ENCODE data around the gene APOLD1.

APOLD1 gene

GRCh38 chr12:12821975-12822374 lies 36.5 kb downstream of the APOLD1 start:
- no peak for TF ChIP-seq CTCF (IDR thresholded peaks at IDR 0.05; ENCODE audit: low read depth, low read length)
- no peak overlapping the region for H3K4me3 ChIP-seq (ENCODE audit: low read depth, low read length)
- H3K27me3 ChIP-seq (ENCODE audit: insufficient read depth, low read depth, severe bottlenecking): no peaks in the 10 kb centered on the region
- no peak for DNase-seq
- no peak overlapping the region for H3K27ac ChIP-seq
- H3K36me3 ChIP-seq: peaks cover 65% of the 10 kb centered on the region
- no peaks in the 10 kb centered on the region for H3K9me3 ChIP-seq (ENCODE audit: severe bottlenecking)

- TF ChIP-seq CTCF (IDR thresholded peaks at IDR 0.05; ENCODE audit: low read depth, low read length): no peak
- DNase-seq: no peak
- H3K27ac ChIP-seq: no peak overlapping the region
- H3K36me3 ChIP-seq: peaks cover 68% of the 10 kb centered on the region
- no peaks in the 10 kb centered on the region for H3K9me3 ChIP-seq (ENCODE audit: severe bottlenecking)
- H3K27me3 ChIP-seq (ENCODE audit: insufficient read depth, low read depth, severe bottlenecking): no peaks in the 10 kb centered on the region
- H3K4me3 ChIP-seq (ENCODE audit: low read depth, low read length): no peak overlapping the region
Measured at GRCh38 chr12:12822886-12823285, 37.4 kb downstream of the APOLD1 start.

DNA sequence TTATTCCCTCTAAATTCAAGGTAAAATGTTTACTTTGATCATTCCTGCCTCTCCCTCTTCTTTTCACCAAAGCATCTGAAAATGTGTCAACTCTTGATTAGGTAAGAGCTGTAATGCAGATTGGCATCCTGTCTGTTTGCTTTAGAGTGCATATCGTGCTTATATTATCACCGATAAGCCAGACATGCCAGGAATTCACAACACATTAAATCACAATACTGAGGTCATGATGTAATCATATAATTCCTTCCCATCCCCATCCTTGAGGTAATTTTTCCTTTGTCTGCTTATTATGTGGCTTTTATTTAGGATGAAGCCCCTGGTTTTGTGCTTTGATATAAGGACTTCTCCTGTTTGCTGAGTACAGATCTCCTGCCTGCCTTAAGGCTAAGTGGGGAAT lies 37.8 kb downstream of the APOLD1 start:
- no peak overlapping the region for H3K4me3 ChIP-seq (ENCODE audit: low read depth, low read length)
- H3K27ac ChIP-seq: no peak overlapping the region
- no peak for DNase-seq
- no peaks in the 10 kb centered on the region for H3K27me3 ChIP-seq (ENCODE audit: insufficient read depth, low read depth, severe bottlenecking)
- peaks cover 72% of the 10 kb centered on the region for H3K36me3 ChIP-seq
- H3K9me3 ChIP-seq (ENCODE audit: severe bottlenecking): no peaks in the 10 kb centered on the region
- TF ChIP-seq CTCF (IDR thresholded peaks at IDR 0.05; ENCODE audit: low read depth, low read length): no peak

DNA sequence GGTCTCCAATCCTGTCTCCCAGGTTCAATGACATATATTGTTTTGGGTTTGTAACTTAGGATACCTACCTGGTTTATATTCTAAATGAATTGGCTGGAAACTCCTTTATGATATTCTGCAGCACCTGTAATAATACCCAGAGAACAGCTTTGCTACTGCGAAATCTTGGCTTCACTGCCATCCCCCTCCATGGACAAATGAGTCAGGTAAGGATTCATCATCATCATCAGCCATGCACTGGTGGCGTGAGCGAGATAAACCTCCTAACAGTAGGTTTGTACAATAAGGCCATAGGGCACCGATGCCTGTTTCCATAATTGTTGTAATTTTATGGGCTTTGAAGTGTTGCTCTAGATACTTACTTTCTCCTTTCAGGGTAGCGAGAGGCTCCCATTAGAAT lies 38.4 kb downstream of the APOLD1 start:
- Histone ChIP-seq H3K4me3 (ENCODE audit: low read depth, low read length) (no peak overlapping the region), H3K27me3 (ENCODE audit: insufficient read depth, low read depth, severe bottlenecking) (no peaks in the 10 kb centered on the region), H3K27ac (no peak overlapping the region), H3K9me3 (ENCODE audit: severe bottlenecking) (no peaks in the 10 kb centered on the region), H3K36me3 (peaks cover 77% of the 10 kb centered on the region)
- no peak for DNase-seq
- no peak for TF ChIP-seq CTCF (IDR thresholded peaks at IDR 0.05; ENCODE audit: low read depth, low read length)

DNA sequence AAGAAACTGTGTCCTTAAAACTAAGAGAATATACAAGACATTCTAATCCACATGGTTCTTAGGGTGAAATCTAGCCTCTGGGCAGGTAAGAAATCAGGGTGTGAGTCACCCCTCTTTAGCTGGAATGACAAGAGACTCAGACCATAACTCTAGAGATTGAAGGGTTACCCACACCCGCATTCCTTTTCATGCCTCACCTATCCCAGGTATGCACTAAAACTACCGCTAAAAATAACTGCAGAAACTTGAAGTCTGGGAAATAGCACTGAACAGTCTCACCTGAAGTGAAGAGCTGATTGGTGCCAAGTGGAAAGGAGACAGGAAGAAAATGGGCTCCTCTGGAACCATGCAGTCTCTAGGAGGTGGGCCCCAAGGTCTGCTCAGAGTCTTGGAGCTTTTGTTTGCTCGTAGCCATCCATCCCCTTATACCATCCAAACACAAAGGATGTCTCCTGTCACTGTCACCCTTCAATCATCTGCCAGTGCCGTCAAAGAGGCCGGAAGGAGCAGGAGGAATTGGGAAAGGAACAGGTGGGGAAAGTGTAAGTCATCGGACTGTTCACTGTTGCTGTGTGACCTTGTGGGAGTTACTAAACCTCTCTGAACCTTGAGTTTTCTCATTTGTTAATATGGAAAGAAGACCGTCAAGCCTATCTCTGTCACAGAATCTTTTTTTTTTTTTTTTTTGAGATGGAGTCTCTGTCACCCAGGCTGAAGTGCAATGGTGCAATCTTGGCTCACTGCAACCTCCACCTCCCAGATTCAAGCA lies 50.1 kb downstream of the APOLD1 start:
- no peak for DNase-seq
- H3K27me3 ChIP-seq (ENCODE audit: insufficient read depth, low read depth, severe bottlenecking): no peaks in the 10 kb centered on the region
- H3K9me3 ChIP-seq (ENCODE audit: severe bottlenecking): no peaks in the 10 kb centered on the region
- H3K27ac ChIP-seq: no peak overlapping the region
- no peak overlapping the region for H3K4me3 ChIP-seq (ENCODE audit: low read depth, low read length)
- peaks cover 19% of the 10 kb centered on the region for H3K36me3 ChIP-seq
- no peak for TF ChIP-seq CTCF (IDR thresholded peaks at IDR 0.05; ENCODE audit: low read depth, low read length)

DNA sequence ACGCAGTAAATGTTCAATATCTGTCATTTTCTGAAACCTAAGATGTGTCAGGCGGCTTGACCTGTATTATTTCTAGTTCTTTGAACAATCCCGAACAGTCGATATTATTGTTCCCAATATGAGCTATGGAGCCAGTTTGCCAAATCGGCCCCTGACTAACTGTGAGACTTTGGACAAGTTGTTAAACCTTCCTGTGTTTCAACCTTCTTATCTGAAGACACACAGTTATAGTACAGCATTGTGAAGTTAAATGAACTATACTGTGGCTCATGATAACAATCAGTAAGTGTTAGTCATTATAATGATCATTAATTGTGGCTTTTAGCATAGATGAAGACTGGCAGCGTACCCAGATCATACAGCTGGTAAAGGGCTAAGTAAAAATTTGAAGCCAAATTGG lies 51.1 kb downstream of the APOLD1 start:
- Histone ChIP-seq H3K4me3 (ENCODE audit: low read depth, low read length) (no peak overlapping the region), H3K27me3 (ENCODE audit: insufficient read depth, low read depth, severe bottlenecking) (no peaks in the 10 kb centered on the region), H3K27ac (no peak overlapping the region), H3K36me3 (peaks cover 16% of the 10 kb centered on the region), H3K9me3 (ENCODE audit: severe bottlenecking) (no peaks in the 10 kb centered on the region)
- DNase-seq: no peak
- no peak for TF ChIP-seq CTCF (IDR thresholded peaks at IDR 0.05; ENCODE audit: low read depth, low read length)
